ENCODE measurements around the gene GP2.
"Not testable (repeated sequence)": the region's sequence is repeated elsewhere in the genome, so short reads cannot be mapped to it uniquely, and the experiment has no call there.

GP2 gene

DNA sequence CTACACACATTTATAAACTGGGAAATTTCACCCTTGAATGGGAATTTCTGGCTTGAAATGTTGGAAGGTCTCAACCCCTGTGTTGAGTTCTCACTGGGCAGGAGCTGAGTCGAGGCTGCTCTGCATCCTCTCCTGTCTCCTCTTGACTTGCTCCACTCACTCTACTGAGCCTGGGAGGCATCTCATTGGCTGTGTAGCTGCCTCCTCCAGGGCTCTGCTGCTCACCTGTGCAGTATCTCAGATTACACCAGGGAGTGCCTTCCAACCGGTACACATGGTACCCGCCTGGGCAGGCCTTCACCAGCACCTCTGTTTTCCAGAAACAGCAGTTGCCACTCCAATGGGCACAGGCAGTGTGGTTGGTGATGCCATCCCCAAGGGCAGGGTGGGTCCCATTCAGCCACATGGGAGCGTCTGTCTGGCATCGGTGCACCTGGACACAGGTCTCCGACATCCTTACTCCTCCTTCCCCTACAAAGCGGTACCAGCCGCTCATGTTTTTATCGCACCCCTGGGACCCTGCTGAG is 3.7 kb downstream of the GP2 start:
- no peak for DNase-seq (ENCODE audit: low spot score)

DNA sequence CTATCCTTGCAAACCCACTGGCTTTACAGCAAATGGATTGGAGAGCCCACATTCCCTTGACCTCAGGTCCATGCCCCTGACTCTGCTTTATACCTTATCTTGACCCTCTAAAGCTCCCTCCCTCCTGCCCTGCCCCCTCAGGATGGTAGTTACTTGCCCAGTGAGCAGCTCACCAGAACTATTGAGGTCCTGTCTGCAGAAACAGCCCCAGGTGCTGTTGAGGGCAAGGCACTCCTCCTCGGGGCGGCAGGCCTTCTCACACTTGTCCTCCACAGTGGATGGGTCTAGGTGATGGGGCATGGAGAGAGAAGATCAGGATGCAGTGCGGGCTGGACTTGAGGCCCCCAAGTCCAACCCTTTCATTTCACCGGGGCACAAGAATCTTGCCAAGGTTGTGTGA is 4.6 kb downstream of the GP2 start:
- DNase-seq (ENCODE audit: low spot score), result no peak

DNA sequence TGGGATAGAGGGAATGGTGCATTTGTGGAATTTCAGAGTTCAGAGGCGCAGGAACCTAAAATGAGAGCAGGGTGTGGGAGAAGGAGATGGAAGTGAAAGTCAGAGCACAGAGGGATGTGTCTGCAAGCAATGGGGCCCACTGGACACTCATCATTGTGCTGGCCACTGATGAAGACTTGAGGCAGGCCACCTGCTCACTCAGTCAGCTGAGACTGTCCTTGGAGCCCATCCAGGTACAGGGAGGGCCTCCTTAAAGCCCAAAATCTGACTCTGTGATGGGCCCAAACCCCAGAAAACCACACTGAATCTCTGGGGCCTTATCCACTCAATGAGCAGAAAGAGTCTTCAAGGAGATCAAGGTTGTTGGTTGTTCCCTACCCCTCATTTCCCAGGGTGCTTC is 5.6 kb downstream of the GP2 start:
- no peak for DNase-seq (ENCODE audit: low spot score)

DNA sequence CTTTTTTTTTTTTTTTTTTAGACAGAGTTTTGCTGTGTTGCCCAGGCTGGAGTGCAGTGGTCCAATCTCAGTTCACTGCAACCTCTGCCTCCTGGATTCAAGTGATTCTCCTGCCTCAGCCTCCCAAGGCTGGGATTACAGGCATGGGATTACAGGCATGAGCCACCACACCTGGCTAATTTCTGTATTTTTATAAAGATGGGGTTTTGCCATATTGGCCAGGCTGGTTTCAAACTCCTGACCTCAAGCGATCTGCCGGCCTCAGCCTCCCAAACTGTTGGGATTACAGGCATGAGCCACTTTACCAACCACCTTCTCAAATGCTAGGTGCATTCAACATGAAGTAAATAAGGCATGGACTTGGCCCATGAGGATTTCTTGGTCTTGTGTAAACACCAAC is 6.3 kb downstream of the GP2 start:
- not testable (repeated sequence) for DNase-seq (ENCODE audit: low spot score)

DNA sequence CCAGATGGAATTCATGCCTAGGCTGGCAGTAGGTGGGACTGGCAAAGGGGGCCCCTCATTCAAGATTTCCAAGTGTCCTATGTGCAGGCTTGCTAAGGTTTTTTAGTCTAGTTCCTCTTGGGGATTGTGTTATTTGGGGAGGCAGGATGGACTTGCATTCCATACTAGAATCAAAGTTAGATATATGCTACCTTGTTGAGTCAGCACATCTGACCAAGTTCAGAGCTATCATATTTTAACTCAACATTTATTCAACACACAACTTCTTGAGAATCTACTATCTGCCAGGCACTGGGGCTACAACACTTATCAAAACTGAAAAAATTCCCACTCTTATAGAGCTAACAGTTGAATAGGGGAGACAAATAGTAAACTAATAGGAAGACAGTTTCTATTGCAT is 6.7 kb downstream of the GP2 start:
- no peak for DNase-seq (ENCODE audit: low spot score)

DNA sequence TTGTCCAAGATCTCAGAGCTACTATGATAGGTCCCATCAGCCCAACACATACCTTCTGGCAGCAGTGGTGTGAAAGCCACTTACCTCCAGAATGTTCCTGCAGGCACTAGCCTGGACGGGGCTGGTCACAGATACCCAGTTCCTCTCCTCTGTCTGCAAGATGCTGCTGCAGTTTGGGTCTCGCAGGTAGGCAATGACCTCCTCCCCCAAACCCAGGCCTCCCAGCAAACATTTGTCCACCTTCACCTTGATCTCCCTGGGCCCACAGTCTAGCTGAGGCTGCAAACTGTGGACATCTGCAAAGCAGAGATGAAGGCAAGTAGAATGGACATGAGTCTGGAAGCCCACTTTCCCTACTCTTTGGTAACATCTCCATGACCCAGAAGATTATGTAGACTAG is 7.1 kb downstream of the GP2 start:
- no peak for DNase-seq (ENCODE audit: low spot score)

DNA sequence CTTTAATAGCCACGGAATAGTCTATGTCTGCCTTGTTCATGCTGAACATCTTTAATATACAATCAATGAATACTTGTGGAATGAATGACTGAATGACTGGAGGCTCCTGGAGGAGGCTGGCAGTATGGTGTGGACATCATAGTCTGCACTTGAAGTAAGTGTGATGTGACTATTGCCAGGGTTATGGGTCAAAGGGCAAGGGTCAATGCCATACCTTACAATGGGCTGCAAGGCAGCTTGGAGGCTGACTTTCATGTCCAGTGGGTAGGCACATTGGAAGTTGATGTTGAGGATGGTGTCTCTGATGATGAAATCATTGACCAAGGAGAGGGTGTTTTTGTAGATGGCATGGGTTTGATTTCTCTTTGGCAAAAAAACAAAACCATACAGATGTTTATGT is 7.9 kb downstream of the GP2 start:
- DNase-seq (ENCODE audit: low spot score), result no peak

DNA sequence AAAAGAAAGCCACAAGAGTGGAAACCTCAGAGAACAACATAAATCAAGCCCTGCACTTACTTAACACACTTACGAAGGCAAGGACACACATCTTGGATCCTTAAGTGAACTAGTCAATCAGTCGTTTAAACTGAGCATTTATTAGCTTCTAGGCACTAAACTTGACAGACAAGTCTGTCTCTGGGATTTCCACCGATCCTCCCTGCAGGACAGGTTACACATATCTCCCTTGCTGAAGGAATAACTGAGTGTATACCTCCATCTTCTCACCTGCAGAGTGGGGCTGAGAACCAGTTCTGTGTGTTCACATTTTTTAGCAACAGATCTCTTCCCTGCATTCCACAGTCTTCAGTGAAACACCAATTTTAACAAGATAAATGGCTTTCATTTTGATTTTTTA is 8.9 kb downstream of the GP2 start:
- no peak for DNase-seq (ENCODE audit: low spot score)

DNA sequence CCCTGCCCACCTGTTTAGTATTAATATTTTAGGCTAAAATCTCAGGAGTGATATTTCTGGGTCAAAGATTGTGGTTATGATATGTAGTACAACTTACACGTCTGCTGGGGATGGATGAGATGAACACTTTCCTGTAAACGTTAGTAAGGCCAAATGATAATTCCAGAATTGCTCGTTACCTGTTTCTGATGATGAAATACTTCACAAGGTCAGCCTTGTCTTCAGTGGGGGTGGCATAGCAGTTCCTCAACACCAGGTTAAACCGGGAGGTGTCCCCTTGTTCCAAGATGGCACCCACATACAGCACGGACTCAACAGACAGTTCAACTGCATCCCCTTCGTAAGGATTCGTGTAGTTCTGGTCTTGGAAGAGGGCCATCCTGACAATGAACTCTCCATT is 9.3 kb downstream of the GP2 start:
- DNase-seq (ENCODE audit: low spot score), result no peak

DNA sequence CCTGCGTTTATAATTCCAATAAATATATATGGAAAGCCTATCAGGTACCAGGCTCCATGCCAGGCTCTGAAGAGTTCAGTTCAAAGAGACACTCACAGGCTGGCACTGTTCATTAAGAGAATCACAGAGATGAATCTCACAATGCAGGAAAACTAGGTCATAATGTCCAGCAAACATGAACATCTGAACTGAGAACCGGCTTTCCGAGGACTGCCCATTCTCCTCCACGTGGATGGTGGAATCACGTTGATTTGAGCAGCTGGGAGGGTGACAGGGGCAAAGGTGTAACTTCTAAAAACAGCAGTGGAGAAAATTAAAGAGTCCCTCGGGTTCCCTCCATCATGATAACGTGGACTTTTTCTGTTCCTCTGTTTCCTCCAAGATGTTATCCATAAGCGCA is 10.2 kb downstream of the GP2 start:
- no peak for DNase-seq (ENCODE audit: low spot score)

DNA sequence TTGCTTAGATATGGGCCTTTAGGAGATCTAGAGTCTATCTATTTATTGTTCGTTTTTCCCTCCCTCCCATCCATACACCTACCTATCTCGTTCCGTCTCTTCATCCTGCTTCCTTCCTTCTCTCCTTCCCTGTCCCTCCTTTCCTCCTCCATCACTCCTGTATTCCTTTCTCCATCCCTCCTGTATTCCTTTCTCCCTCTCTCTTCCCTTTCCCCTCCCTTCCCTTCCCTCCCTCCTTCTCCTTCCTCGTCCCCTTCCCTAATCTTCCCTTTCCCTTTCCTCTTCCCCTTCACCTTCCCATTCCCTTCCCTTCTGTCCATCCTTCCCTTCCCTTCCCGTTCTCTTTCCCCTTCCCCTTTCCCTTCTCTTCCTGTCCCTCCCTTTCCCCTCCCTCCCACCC is 10.6 kb downstream of the GP2 start:
- no peak for DNase-seq (ENCODE audit: low spot score)

DNA sequence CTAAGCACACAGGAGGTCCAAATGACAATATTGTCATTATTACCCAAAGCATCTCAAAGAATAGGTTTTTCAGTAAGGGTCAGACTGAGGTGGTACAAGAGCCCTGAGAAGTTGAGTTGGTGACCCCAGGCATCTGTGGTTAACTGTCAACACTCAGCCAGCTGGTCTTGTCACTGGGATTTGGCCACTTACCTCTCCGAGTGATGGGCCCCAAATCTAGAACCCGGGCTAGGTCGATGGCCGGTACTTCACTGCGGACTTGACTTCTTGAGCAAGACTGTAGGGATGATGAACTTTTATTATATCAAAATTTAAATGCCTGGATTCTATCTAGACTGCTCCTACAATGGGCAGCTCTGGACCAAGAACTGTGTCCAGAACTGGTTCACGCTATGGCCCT is 11.5 kb downstream of the GP2 start:
- no peak for DNase-seq (ENCODE audit: low spot score)

DNA sequence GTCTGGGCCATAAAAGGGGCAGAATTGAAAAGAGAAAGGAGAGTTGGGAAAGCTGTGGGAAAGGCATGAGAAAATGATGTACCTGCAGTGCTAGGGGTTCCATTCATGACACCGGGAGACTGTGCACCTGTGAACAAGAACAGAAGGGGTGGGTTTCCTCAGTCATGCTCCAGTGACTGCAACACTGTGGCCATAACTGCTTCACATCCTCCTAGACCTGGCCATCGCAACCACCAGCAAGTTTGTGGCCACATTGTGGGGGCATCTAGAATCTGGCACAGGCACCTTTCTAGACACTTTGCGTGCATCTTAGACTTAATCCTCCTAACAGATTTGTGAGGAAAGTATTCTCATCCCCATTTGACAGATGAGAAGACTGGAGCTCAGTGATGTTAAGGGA is 12.7 kb downstream of the GP2 start:
- DNase-seq (ENCODE audit: low spot score), result no peak

DNA sequence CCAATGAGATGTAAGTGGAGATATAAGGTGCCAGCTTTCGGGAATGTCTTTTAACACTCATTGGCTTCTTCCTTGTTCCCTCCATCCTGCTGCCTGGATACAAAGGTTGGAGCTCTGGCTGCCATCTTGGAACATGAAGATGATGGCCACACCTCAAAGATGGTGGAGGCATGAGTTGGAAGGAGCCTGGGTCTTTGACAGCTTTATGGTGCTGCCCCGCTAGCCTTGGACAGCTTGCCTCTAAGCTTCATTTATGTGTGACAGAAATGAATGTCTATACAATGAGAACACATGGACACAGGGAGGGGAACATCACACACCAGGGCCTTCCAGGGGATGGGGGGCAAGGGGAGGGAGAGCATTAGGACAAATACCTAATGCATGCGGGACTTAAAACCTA is 13.6 kb downstream of the GP2 start:
- no peak for DNase-seq (ENCODE audit: low spot score)

DNA sequence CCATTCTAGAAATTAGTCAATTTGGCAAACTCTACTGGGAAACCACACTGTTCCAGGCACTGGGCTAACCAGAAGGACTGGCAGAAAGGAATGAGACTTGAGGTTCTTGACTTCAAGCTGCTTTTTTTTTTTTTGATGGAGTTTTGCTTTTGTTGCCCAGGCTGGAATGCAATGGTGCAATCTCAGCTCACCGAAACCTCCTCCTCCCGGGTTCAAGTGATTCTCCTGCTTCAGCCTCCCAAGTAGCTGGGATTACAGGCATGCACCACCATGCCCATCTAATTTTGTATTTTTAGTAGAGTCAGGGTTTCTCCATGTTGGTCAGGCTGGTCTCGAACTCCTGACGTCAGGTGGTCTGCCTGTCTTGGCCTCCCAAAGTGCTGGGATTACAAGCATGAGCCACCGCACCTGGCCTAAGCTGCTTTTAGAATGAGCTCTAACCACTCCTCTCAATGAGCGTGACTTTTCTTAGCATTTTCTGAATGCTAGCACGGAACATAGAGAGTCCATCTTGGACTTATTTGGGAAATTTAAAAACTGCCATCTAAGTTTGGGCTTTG is 14.7 kb downstream of the GP2 start:
- not testable (repeated sequence) for DNase-seq (ENCODE audit: low spot score)

DNA sequence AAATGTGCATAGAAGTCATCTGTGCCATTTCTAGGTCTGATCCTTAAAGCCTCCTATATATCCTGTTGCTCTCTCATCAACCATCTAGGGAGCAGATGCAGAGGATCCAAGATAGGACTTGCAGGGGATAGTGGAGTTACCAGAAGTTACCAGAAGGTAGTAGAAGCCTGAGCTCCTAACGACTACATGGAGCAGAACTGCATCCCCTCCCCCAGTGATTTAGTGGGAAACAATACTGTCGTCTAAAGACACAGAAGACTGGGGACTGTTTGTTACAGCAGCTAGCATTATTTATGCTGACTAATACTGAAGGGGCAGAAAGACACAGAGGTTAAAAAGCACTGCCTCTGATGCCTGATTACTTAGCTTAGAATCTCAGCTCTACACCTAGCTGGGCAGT is 15.8 kb downstream of the GP2 start:
- no peak for DNase-seq (ENCODE audit: low spot score)

DNA sequence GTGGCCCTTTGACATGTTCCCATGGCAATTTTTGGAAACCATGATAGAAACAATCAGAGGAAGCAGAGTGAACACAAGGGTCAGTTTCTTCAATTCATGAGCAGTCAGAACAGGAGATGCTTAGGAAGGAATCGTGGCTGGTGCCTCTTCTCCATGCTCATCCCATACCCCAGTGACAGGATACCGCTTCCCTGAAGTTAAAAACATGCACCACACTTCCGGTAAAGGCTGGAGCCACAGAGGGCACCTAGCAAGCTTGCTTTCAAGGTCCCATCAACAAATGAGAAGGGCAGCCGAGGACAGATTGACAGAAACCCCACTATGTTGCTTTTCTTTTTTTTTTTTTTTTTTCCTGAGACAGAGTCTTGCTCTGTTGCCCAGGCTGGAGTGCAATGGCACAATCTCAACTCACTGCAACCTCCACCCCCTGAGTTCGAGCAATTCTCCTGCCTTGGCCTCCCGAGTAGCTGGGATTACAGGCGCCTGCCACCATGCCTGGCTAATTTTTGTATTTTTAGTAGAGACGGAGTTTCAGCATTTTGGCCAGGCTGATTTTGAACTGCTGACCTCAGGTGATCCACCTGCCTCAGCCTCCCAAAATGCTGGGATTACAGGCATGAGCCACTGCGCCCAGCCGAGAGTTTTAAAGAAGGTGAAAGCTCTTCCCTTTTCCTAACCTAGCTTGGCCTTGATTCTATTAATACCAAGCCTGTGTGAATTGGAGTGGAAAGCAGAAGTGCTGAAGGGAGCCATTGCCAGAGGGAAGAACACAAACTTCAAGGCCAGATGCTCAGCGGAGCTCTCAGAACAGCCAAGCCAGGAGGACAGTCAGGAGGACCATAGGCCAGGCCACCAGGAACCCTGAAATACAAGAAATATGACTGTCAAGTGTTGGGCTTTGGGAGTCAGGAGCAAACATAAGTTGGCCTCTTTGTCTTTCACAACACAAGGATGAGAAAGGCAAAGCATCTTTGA is 16.6 kb downstream of the GP2 start:
- DNase-seq (ENCODE audit: low spot score), result no peak

DNA sequence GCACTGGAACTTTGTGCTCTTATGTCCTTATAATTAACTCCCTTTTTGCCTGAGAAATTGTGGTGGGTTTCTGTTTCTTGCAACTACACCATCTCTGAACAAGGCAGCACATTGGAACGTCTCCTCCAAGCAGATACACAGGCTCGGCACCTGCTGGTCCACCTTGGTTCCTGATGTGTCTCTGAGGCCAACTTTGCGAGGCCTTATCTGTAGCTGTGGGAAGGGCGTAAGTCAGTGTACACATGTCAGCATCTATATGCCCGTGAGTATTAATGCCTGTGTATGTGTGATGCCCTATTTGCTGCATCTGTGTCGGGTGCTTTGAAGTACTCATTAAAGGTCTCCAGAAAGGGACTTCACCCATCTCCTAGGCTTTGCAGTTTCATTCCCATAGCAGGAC is 17.5 kb downstream of the GP2 start:
- DNase-seq (ENCODE audit: low spot score), result no peak

DNA sequence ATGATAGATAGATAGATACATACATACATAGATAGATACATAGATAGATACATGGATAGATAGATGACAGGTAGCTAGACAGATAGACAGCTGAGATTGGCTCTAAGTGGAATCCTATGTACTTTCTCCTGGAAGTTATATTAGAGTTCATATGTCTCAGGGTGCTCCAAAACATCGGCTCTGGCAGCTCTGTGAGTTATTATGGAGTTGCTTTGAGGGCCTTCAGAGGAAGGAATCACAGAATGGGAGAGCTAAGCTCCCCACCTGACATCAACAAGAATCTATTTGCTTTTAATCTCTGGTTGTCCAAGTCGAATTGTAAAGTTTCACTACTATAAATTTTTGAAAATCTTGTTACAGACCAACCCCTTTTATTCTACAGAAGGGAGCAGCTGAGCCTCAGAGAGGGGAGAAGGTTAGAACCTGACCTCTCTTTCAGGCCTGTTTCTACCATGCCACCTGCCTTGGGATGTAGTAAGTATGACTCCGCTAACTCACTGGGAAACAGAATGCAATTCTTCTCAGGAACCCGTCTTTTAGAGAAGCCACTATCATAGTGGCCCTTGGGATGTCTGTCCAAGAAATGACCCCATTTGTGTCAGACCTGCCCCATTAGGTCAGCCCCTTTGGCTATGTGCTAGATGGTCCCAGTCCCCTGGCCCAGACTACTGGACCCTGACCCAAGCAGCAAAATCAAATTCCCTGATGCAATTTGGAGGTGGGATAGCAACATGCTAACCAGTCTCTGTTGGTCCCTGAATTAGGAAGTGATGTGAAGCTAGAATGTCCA is 18.3 kb downstream of the GP2 start:
- DNase-seq (ENCODE audit: low spot score), result no peak

DNA sequence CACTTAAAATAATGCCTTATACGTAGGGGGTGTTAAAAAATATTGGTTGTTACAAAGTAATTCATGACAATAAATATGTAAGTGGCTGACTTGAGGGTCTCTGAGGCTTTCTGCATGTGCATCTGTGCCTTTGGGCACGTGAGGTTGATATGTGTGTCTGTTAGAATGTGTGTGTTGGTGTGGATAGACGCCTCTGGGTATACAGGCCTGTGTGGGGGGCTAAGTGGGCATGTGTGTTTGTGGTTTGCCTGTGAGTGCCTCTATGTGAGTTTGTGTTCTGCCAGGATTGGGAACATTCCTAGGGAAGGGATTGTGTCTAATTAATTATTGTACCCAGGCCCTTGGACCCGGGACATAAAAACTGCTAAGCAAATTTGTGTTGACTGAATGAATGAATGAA is 19.0 kb downstream of the GP2 start:
- DNase-seq (ENCODE audit: low spot score), result no peak

DNA sequence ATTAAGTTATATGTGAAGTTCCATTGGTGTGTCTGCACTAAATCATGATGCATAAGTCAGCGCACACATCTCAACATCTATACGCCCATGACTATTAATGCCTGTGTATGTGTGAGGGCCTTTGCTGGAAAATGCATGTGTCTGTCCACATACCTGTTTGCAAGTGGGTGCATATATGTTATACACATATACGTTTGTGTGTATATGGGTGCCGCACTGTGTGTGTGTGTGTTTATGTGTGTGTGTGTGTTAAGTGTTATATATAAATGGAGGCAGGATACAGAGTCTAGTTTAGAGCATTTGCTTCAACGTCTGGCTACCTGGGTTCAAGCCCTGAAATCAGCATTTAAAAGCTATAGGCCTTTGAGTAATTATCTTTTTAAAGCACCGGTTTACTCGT is 19.5 kb downstream of the GP2 start:
- DNase-seq (ENCODE audit: low spot score), result no peak

DNA sequence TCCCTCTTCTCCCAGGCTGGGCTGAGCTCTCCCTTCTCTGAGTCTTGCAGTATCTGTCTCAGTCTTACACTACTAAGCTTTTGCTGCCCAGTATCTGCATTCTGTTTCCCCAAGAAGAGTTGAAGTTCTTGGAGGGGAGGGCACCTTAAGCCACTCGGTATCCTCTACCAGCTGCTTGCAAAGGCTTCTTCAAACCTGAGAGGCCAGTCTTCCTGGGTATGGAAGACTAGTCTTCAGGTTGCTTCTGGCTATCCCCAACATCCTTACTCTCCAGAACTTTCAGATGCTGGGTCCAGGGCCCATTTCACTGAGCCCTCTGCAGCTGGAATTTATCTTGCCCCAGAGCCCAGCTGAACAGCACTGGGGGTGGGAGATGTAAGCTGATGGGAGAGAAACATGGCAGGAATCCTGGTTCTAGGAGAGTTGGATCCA is 20.1 kb downstream of the GP2 start:
- DNase-seq (ENCODE audit: low spot score), result no peak

DNA sequence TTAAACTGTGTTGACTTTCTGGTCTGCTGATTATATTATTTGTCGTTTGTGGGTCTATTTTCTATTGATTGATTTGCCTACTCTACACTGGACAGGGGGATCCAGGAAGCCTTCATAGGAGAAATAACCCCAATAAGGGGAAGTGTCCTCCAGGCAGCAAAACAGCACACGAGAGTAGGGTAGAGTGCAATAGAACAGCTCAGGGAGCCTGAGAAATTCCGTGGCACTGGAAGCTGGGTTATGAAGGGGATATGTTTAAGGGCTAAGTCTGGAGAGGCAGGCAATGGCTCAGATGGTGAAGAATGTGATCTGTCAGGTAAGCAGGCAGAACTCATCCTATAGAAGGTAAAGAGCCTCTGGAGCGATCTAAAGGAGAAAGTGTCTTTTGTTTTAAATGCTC is 20.9 kb downstream of the GP2 start:
- no peak for DNase-seq (ENCODE audit: low spot score)

All from COLO829 (cell line).